ENCODE data around the gene CNGB1.
A peak's percentile ranks its signal among the peaks of the same experiment; 100 is the strongest.

Gene CNGB1

DNA sequence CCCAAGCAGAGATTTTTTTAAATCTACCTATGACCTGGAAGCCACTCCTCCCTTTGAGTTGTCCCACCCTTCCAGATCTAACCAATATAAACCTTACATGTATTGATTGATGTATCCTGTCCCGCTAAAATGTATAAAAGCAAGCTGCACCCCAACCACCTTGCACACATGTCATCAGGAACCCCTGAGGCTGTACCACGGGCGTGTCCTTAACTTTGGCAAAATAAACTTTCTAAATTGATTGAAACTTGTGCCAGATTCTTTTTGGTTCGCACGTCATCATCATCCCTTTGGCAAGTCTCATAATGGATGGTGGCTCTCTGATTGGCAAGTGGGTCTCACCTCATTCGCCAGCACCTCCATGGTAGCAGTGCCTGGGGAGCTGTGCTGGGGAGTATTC, 60.2 kb downstream of the CNGB1 start:
- Histone ChIP-seq H3K9me3 (ENCODE audit: insufficient read depth, low read depth, low read length) (no peaks in the 10 kb centered on the region), H3K4me3 (ENCODE audit: low read length, poor library complexity, severe bottlenecking) (no peak overlapping the region), H3K27me3 (ENCODE audit: insufficient read depth, low read length, poor library complexity, severe bottlenecking) (no peaks in the 10 kb centered on the region), H3F3A (ENCODE audit: low read depth) (no peaks in the 10 kb centered on the region), H3K4me2 (ENCODE audit: low read depth, low read length, poor library complexity, severe bottlenecking) (no peak overlapping the region), H2AFZ (ENCODE audit: low read length) (no peak overlapping the region), H3K79me2 (ENCODE audit: insufficient read depth, low read length) (no peaks in the 10 kb centered on the region), H3K9ac (ENCODE audit: low read depth, low read length, poor library complexity, severe bottlenecking) (no peak overlapping the region), H4K20me1 (ENCODE audit: insufficient read depth, low read length, poor library complexity, severe bottlenecking) (no peaks in the 10 kb centered on the region), H3K4me1 (ENCODE audit: insufficient read depth, low read length, poor library complexity, severe bottlenecking) (no peaks in the 10 kb centered on the region), H3K36me3 (ENCODE audit: insufficient read depth, low read length) (no peaks in the 10 kb centered on the region), H3K9me2 (replicated peaks; ENCODE audit: low read depth, low read length) (no peaks in the 10 kb centered on the region)
- no peak for TF ChIP-seq EZH2phosphoT487 (IDR thresholded peaks at IDR 0.05; ENCODE audit: borderline replicate concordance)
- TF ChIP-seq, protein P1, sequence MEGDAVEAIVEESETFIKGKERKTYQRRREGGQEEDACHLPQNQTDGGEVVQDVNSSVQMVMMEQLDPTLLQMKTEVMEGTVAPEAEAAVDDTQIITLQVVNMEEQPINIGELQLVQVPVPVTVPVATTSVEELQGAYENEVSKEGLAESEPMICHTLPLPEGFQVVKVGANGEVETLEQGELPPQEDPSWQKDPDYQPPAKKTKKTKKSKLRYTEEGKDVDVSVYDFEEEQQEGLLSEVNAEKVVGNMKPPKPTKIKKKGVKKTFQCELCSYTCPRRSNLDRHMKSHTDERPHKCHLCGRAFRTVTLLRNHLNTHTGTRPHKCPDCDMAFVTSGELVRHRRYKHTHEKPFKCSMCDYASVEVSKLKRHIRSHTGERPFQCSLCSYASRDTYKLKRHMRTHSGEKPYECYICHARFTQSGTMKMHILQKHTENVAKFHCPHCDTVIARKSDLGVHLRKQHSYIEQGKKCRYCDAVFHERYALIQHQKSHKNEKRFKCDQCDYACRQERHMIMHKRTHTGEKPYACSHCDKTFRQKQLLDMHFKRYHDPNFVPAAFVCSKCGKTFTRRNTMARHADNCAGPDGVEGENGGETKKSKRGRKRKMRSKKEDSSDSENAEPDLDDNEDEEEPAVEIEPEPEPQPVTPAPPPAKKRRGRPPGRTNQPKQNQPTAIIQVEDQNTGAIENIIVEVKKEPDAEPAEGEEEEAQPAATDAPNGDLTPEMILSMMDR (conservative IDR thresholded peaks at IDR 0.05; ENCODE audit: low read length): no peak

DNA sequence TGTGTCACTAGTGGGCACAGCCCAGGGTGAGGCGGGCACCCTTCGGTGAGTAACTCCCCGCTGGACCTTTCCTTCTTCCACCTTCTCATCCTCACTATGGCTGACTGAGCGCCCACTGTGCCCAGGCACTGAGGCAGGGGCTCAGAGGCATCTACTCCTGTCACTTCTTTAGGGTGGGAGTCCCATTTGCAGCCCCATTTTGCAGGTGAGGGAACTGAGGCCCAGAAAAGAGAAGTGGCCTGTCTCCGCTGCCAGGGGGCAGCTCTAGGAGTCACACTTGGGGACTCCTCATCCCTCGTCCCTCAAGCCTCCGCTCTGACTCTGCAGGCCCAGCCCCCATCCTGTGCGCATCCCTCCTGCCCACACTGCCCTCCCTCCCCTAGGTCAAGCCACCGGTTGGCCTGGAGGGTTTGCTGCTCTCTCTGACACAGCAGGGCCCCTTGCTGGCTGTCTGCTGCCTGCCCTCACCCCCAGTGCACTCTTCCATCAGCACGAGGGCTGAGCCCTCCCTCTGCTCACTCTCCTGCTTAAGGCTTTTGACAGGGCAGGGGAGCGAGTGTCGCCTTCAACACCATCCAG, 62.4 kb downstream of the CNGB1 start:
- no peaks in the 10 kb centered on the region for H3K36me3 ChIP-seq (ENCODE audit: insufficient read depth, low read length)
- TF ChIP-seq, protein P1 (conservative IDR thresholded peaks at IDR 0.05; ENCODE audit: low read length): no peak
- TF ChIP-seq EZH2phosphoT487 (IDR thresholded peaks at IDR 0.05; ENCODE audit: borderline replicate concordance): no peak

DNA sequence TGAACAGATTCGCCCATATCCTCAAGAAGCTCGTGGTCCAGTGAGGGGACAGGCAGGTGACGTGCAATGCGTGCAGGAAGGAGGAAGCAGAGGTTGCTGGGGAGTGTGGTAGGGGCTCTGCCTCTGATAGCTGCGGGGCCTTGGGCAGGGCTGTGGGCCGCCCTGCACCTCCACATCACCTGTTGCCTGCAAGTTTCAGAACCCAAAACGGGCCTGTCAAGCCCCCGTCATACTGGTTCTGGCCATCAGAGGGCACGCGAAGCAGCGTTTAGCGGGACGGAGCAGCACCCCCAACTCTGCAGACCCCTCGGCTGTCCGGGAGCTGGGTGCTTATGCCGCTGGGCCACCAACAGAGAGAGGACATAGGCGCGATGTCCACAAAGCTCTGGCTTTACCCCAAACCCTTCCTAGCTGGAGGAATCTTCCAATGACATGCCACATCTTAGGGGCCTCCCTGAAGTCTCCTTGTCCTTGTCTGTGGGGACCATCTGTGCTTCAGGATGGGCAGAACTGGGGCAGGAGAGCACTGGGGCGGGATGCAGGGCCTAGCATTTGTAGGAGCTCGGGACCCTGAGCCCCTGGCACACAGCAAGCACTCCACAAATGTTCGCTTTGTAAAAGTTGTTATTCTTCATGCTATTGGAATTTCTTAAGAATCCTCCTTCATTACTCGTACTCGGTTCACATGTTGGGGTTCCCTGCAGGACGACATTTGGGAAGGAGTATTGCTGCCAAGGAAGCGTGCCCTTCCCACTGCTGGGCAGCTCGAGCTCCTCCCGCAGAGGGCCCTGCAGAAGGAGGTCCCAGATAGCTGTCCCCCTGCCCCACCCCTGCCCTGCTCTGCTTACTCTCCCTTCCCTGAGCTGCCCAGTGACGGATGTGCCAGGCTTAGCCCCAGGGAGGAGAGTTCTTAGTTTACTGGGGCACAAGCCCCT, 64.3 kb downstream of the CNGB1 start:
- Histone ChIP-seq H3K9me3 (ENCODE audit: insufficient read depth, low read depth, low read length) (no peaks in the 10 kb centered on the region), H3K9ac (ENCODE audit: low read depth, low read length, poor library complexity, severe bottlenecking) (no peak overlapping the region), H2AFZ (ENCODE audit: low read length) (no peak overlapping the region), H3K4me1 (ENCODE audit: insufficient read depth, low read length, poor library complexity, severe bottlenecking) (no peaks in the 10 kb centered on the region), H3F3A (ENCODE audit: low read depth) (no peaks in the 10 kb centered on the region), H4K20me1 (ENCODE audit: insufficient read depth, low read length, poor library complexity, severe bottlenecking) (no peaks in the 10 kb centered on the region), H3K4me2 (ENCODE audit: low read depth, low read length, poor library complexity, severe bottlenecking) (no peak overlapping the region), H3K36me3 (ENCODE audit: insufficient read depth, low read length) (no peaks in the 10 kb centered on the region), H3K79me2 (ENCODE audit: insufficient read depth, low read length) (no peaks in the 10 kb centered on the region), H3K27me3 (ENCODE audit: insufficient read depth, low read length, poor library complexity, severe bottlenecking) (no peaks in the 10 kb centered on the region), H3K9me2 (replicated peaks; ENCODE audit: low read depth, low read length) (no peaks in the 10 kb centered on the region), H3K4me3 (ENCODE audit: low read length, poor library complexity, severe bottlenecking) (no peak overlapping the region)
- no peak for TF ChIP-seq EZH2phosphoT487 (IDR thresholded peaks at IDR 0.05; ENCODE audit: borderline replicate concordance)
- TF ChIP-seq, protein P1 (conservative IDR thresholded peaks at IDR 0.05; ENCODE audit: low read length): peak; percentile 20; the same call in 1 of the 2 replicates

More for the DNA sequence above, 62.4 kb downstream of the CNGB1 start:
- H3F3A ChIP-seq (ENCODE audit: low read depth): no peaks in the 10 kb centered on the region
- H3K79me2 ChIP-seq (ENCODE audit: insufficient read depth, low read length): no peaks in the 10 kb centered on the region
- H4K20me1 ChIP-seq (ENCODE audit: insufficient read depth, low read length, poor library complexity, severe bottlenecking): no peaks in the 10 kb centered on the region
- no peak overlapping the region for H3K9ac ChIP-seq (ENCODE audit: low read depth, low read length, poor library complexity, severe bottlenecking)
- H2AFZ ChIP-seq (ENCODE audit: low read length): no peak overlapping the region
- H3K4me2 ChIP-seq (ENCODE audit: low read depth, low read length, poor library complexity, severe bottlenecking): no peak overlapping the region
- H3K4me3 ChIP-seq (ENCODE audit: low read length, poor library complexity, severe bottlenecking): no peak overlapping the region
- H3K9me2 ChIP-seq (replicated peaks; ENCODE audit: low read depth, low read length): no peaks in the 10 kb centered on the region
- no peaks in the 10 kb centered on the region for H3K9me3 ChIP-seq (ENCODE audit: insufficient read depth, low read depth, low read length)
- H3K4me1 ChIP-seq (ENCODE audit: insufficient read depth, low read length, poor library complexity, severe bottlenecking): no peaks in the 10 kb centered on the region
- H3K27me3 ChIP-seq (ENCODE audit: insufficient read depth, low read length, poor library complexity, severe bottlenecking): no peaks in the 10 kb centered on the region

All from Loucy (cell line).